SU-DHL-6 (cell line): ENCODE data around the gene HRAS.

Experiments used
- EZH2phosphoT487 ChIP-seq: fragments of 200-600 bp; sonication (generic), shearing (Covaris generic); conservative IDR thresholded peaks from 2 replicates; pipeline ENCODE4 v1.6.1; 2018; ENCODE audit warnings: mild to moderate bottlenecking, antibody characterized with exemption, low read length, moderate library complexity, mixed read lengths
- TF ChIP-seq, protein P1 (sequence below): fragments of 200-600 bp; sonication (generic); IDR thresholded peaks from one replicate; pipeline ENCODE4 v1.5.1; 2017; ENCODE audit warnings: antibody characterized with exemption, mild to moderate bottlenecking, low read length, moderate library complexity; ENCODE audit not compliant: insufficient read depth, poor library complexity, severe bottlenecking

DNA sequence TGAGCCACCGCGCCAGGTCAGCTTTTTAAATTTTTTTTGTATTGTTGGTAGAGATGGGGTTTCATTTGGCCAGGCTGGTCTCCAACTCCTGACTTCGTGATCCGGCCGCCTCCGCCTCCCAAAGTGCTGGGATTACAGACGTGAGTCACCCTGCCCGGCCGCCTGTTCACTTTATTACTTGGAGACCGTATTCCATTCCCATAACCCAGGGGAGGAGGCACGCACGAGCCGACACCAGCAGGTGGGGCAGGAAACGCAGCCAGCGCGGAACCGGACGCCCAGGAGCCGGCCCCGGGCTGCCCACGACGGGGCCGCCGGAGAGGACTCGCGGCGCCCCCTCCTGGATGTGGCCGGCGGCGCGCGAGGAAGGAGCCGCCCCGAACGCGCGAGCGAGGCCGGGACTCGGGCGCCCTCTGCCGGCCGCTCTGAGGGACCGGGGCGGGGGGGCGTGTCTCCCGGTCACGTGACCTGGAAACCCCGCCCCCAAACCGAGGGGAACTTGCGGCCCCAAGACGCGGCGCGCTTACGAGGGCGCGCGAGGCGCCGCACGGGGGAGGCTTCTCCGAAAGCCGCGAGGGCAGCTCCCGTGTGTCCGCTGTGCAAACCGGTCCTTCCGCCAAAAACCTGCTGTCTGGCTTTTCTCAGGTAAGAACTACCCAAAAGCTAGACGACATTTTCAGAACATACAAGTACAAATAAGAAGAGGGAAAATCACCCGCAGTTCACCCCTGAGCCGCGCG lies 16.7 kb downstream of the HRAS start:
- no peak for TF ChIP-seq EZH2phosphoT487
- TF ChIP-seq, protein P1, sequence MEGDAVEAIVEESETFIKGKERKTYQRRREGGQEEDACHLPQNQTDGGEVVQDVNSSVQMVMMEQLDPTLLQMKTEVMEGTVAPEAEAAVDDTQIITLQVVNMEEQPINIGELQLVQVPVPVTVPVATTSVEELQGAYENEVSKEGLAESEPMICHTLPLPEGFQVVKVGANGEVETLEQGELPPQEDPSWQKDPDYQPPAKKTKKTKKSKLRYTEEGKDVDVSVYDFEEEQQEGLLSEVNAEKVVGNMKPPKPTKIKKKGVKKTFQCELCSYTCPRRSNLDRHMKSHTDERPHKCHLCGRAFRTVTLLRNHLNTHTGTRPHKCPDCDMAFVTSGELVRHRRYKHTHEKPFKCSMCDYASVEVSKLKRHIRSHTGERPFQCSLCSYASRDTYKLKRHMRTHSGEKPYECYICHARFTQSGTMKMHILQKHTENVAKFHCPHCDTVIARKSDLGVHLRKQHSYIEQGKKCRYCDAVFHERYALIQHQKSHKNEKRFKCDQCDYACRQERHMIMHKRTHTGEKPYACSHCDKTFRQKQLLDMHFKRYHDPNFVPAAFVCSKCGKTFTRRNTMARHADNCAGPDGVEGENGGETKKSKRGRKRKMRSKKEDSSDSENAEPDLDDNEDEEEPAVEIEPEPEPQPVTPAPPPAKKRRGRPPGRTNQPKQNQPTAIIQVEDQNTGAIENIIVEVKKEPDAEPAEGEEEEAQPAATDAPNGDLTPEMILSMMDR: peak; percentile 100
